SK-N-MC (cell line): ENCODE measurements around the gene ATP6V0E1.
"Not testable (repeated sequence)": the region's sequence is repeated elsewhere in the genome, so short reads cannot be mapped to it uniquely, and the experiment has no call there.

Experiments used
- EZH2 ChIP-seq: fragments of 200-600 bp; sonication (generic); IDR thresholded peaks from one replicate; pipeline ENCODE4 v1.6.1; 2017; ENCODE audit warnings: antibody characterized with exemption
- POLR2AphosphoS5 ChIP-seq: IDR thresholded peaks from 2 replicates; pipeline ENCODE4 v1.6.1; 2012; ENCODE audit warnings: mild to moderate bottlenecking, low read depth, low read length, borderline replicate concordance

DNA sequence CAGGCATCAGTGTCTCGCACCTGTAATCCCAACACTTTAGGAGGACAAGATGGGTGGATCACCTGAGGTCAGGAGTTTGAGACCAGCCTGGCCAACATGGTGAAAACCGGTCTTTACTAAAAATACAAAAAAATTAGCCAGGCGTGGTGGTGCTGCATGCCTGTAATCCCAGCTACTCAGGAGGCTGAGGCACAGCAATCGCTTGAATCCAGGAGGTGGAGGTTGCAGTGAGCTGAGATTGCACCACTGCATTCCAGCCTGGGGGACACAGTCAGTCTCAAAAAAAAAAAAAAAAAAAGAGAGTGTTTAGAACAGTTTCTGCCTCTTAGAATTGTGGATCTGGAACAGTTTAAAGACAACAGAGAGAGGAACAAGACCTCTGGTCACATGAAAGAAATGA is 92.9 kb downstream of the ATP6V0E1 start:
- TF ChIP-seq EZH2, POLR2AphosphoS5: not testable (repeated sequence)
